Measurements from ENCODE around the gene IL15RA.
"Not testable (repeated sequence)": the region's sequence is repeated elsewhere in the genome, so short reads cannot be mapped to it uniquely, and the experiment has no call there.

The IL15RA gene

GRCh38 chr10:6005856-6006395, 28.6 kb upstream of the IL15RA start:
- no peak for DNase-seq

DNA sequence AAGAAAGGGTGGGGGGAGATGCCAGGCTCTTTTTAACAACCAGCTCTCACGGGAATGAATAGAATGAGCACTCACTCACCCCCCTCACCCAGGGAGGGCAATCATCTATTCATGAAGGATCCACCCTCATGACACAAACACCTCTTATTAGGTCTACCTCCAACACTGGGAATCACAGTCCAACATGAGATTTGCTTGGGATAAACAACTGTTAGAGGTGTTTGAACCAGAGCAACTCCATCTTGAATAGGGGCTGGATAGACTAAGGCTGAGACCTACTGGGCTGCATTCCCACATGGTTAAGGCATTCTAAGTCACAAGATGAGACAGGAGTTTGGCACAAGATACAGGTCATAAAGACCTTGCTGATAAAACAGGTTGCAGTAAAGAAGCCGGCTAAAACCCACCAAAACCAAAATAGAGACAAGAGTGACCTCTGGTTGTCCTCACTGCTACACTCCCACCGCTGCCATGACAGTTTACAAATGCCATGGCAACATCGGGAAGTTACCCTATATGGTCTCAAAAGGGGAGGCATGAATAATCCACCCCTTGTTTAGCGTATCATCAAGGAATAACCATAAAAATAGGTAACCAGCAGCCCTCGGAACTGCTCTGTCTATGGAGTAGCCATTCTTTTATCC, 27.9 kb upstream of the IL15RA start:
- not testable (repeated sequence) for DNase-seq

- no peak for DNase-seq
Observed at GRCh38 chr10:6002809-6003510, 25.6 kb upstream of the IL15RA start.

GRCh38 chr10:5999440-6000165, 22.3 kb upstream of the IL15RA start:
- DNase-seq: no peak

DNA sequence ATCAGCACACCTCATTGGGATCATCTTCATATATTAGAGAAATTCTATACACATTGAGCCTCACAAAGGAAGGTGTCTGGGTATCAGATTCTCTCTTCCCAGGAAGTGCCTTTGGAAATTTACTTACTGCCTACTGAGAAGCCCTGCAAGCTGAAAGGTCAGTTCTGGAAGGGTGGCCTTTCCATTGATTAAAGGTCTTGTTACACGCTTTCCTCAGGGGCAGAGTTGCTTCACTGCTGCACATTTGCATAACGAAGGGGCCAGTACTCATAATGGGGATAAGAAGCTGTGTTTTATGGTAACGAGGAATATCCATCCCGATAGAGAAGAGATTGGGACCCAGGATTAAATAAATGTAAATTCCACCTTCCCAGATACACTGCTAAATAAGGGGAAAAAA, 19.4 kb upstream of the IL15RA start:
- no peak for DNase-seq

GRCh38 chr10:5992398-5992797, 15.1 kb upstream of the IL15RA start:
- DNase-seq: no peak

DNA sequence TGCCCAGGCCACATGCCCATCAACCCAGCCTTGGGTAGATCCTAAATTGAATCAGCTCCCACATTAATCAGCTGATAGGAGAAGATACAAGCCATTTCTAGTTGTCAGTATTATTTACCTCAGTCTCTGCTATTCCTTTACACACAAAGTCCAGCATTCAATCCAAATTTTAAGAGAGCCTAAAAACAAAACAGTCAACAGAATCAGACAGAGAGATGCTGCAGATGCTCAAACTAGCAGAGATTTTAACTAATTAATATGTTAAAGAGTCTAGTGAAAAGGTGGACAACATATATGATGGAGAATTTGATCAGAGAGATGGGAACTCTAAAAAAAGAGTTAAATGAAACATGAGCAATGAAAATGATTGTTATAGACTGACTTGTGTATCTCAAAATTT, 14.4 kb upstream of the IL15RA start:
- DNase-seq: no peak

- no peak for DNase-seq
Observed at GRCh38 chr10:5989756-5990155, 12.4 kb upstream of the IL15RA start.

- no peak for DNase-seq
Observed at GRCh38 chr10:5988336-5988920, 11.1 kb upstream of the IL15RA start.

GRCh38 chr10:5987747-5988146, 10.4 kb upstream of the IL15RA start:
- no peak for DNase-seq

DNA sequence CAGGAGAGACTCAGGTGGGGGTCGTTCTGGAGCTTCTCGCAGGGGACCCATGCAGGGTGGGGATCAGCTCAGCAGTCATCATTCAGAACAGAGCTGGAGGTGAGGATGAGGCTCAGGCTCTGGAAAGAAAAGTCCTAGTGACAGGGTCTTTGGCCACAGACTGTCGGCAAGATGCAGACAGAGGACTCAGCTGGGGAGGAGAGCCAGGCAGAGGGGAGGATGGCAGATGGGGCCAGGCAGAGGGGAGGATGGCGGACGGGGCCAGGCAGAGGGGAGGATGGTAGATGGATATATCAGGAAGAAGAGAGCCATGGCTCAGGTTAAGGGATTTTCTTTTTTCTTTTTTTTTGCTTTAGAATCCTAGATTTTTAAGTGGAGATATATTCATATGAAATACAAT, 7.7 kb upstream of the IL15RA start:
- DNase-seq: no peak

DNA sequence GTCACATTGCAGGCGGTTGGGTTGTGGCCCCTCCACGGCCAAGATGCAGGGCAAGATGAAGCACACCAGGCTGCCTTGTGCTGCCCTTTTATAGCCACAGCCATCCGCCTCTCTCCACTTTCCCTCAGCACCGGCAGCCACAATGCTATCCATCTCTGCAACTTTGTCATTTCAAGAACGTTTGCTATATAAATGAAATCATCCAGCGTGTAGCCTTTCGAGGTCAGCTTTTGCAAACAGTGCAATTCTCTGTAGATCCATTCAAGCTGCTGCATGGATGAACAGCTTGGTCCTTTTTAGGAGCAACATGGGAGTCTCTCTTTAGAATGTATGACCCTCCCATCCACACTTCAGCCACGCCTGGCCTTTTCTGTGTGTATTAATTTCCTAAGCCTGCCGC, 6.4 kb upstream of the IL15RA start:
- DNase-seq: no peak

DNA sequence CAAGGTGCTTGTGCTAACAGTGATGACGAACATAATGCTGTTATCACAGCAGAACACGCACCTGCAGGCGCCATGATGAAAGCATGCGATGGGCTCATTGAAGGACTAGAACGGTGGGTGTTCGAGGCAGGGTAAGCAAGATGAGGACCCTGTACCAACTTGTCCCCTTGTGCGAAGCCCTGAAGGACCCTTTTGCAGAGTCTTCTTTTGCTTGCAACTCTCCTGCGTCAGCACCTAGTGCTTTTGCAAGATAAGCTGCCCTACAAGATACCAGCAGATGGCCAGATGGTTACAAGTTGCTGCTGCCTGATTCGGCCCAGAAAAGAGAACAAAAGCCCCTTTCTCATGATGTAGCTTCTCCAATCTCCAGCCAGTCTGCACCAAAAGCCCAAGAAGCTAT, 4.2 kb upstream of the IL15RA start:
- DNase-seq: no peak

GRCh38 chr10:5978230-5978489, 817 bp upstream of the IL15RA start:
- no peak for DNase-seq

DNA sequence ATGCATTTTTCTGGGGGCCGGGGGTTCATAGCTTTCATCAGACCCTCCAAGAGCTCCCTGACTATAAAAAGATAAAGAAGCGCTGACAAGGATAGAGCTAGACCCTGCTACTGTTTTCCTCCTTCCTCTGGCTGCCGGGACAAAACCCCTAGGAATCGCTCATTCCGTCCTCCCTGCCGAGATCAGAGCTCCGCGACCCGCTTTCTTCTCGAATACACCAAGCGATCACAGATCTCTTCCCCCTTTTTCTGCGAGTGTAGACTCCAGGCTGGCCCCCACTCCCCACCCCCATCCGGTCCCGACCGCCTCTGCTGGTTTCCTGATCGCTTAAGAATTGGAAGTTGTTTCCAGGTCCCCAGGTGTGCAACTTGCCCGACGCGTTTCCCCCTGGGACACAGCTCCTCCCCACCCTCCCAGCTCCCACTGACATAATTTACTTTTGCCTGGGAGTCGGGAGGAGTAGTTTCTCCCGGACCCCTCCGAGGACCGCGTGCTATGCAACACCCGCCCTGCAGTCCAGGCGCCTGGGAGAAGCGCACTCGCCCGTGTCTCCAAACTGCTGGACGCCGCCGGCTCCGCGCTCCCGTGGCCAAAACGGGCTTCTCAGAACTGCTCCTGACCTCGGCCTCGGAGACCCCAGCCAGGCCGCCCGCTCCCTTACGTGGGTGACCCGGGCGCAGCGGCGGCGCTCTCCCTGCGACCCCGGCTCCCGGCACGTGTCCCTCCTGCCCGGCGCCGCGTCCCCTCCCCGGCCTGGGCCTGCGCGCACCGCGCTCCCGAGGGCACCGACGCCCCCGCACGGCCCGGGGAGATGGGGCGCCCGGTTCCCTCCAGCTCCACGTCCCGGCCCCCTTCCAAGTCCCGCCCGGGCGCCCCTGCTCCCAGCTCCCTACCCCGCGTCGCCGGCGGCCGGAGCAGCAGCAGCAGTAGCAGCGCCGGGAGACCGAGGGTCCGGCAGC, 552 bp downstream of the IL15RA start:
- peak; percentile 7 for DNase-seq

DNA sequence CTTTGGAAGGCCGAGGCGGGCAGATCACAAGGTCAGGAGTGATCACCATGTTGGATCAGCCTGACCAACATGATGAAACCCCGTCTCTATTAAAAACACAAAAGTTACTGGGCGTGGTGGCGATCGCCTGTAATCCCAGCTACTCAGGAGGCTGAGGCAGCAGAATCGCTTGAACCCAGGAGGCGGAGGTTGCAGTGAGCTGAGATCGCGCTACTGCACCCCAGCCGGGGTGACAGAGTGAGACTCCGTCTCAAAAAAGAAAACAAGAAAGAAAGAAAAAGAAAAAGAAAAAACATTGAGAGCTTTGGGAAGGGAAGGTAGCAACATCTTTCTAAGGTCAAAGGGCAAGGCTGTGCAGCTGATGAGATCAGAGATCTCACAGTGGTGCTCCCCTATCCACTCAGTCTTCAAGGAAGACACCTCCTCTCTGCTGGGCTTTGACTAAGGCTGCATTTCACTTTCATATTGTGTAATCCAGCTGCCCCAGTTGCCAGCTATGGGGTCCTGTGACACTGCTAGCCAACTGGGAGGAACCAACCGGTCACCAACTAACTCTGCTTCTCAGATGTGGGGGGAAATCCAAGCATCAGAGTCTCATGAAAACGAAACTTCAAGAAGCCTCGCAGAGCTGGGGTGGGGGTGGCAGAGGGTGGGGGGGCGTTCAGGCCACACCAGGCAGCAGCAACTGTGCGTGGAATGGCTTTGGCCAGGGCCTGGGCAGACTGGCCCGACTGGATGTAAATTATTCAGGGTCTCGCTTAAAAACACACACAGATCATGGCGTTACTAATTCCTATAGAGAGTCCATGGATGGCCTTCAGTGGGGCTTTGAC, 1.5 kb downstream of the IL15RA start:
- DNase-seq: no peak

DNA sequence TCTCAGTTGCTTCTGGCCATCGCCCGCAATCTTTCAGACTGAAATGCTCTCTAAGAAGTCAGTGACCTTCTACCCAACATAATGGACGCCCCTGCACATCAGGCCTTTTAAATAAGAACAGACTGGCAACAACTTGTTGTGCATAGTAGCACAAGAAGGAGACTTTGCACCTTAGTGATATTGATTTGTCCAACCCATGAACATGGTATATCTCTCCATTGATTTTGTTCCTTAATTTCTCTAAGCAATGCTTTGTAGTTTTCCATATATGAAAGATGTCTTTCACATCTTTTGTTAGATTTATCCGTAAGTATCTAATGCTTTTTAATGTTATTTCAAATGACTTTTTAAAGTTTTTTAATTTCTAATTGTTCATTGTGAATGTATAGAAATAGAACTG, 4.3 kb downstream of the IL15RA start:
- no peak for DNase-seq

GRCh38 chr10:5971886-5972285, 5.5 kb downstream of the IL15RA start:
- DNase-seq: no peak

GRCh38 chr10:5971315-5971832, 6.0 kb downstream of the IL15RA start:
- DNase-seq: peak; percentile 37

DNA sequence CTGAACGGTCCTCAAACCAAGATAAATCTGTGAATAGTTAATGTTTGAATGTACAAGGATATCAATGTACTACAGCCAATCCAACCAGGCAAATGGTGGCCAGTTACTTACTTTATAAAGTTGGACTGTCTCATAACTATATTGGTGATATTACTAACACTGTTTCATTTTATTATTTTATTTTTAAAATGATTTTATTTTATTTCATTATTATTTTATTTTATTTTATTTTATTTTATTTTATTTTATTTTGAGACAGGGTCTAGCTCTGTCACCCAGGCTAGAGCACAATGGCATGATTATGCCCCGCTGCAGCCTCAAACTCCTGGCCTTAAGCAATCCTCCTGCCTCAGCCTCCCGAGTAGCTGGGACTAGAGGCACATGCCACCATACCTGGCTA, 6.8 kb downstream of the IL15RA start:
- no peak for DNase-seq

DNA sequence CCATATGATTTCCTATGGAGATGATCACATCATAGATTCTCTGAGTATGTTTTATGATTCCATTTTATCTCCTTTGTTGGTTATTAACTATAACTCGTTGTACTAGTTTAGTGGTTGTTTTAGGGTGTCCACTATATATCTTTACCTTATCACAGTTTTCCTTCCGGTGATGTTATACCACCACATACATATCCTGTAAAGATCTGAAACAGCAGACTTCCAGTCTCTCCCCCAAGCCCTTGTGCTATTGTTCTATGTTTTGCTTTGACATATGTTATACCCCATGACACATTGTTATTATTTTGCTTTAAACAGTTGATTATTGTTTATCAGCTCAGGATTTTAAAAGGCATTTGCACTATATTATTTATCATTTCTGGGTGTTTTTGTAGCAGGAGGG, 7.3 kb downstream of the IL15RA start:
- no peak for DNase-seq

All from NCI-H226 (cell line).